WTC11 (cell line): Measurements from ENCODE around the gene MCM5. TPM values are rescaled to one million over a fixed set of nuclear protein-coding genes. Genes with fewer than 3 reads are reported as not detected.

Experiments
- ATAC-seq: fragments of 200-7000 bp; cut with Tn5 transposase; 2 replicates; pipeline ENCODE4 v1.10.0; 2021; ENCODE audit warnings: mild to moderate bottlenecking, moderate library complexity
- CTCF ChIA-PET: fragments of 300-600 bp; sonication (Branson Sonifier 250); formaldehyde crosslinking; loops from one replicate; lab custom pipeline; 2021; ENCODE audit warnings: antibody characterized with exemption; lab: Charles Lee
- POLR2A ChIA-PET: fragments of 350-600 bp; sonication (Branson Sonifier 250); formaldehyde crosslinking; loops from one replicate; lab custom pipeline; 2021; ENCODE audit warnings: antibody characterized with exemption; lab: Charles Lee
- DNase-seq: peaks from one replicate; pipeline ENCODE4 v3.0.0; 2021; ENCODE audit warnings: low spot score
- H3K27ac Mint-ChIP-seq: 2 replicates; pipeline ENCODE4 v1.8.0; 2021; ENCODE audit warnings: mixed read lengths
- H3K27me3 Mint-ChIP-seq: 2 replicates; pipeline ENCODE4 v1.8.0; 2021; ENCODE audit warnings: low read depth, mild to moderate bottlenecking, moderate library complexity, mixed read lengths
- H3K36me3 Mint-ChIP-seq: 2 replicates; pipeline ENCODE4 v1.8.0; 2021; ENCODE audit warnings: mixed read lengths
- H3K4me1 Mint-ChIP-seq: 2 replicates; pipeline ENCODE4 v1.8.0; 2022; ENCODE audit warnings: mixed read lengths
- H3K4me3 Mint-ChIP-seq: 2 replicates; pipeline ENCODE4 v1.8.0; 2021; ENCODE audit warnings: mild to moderate bottlenecking, moderate library complexity, mixed read lengths
- H3K9me3 Mint-ChIP-seq: 2 replicates; pipeline ENCODE4 v1.8.0; 2021; ENCODE audit warnings: mixed read lengths
- CBFB ChIP-seq: sonication (generic); formaldehyde crosslinking; IDR thresholded peaks from 2 replicates; pipeline ENCODE4 v1.8.1; 2022; ENCODE audit warnings: mild to moderate bottlenecking, low read depth, missing genetic modification reagents
- EMX1 ChIP-seq: fragments of 250-450 bp; sonication (Bioruptor Pico); IDR thresholded peaks from 2 replicates; pipeline ENCODE4 v1.8.0; 2021; ENCODE audit warnings: mild to moderate bottlenecking
- FOXJ3 ChIP-seq: sonication (generic); formaldehyde crosslinking; IDR thresholded peaks from 2 replicates; pipeline ENCODE4 v1.9.0; 2021; ENCODE audit warnings: missing genetic modification reagents, mild to moderate bottlenecking, borderline replicate concordance
- GABPB1 ChIP-seq: sonication (generic); formaldehyde crosslinking; IDR thresholded peaks from 2 replicates; pipeline ENCODE4 v1.8.1; 2023; ENCODE audit warnings: mild to moderate bottlenecking, missing genetic modification reagents
- PRRX2 ChIP-seq: fragments of 250-450 bp; sonication (Bioruptor Pico); IDR thresholded peaks from 2 replicates; pipeline ENCODE4 v1.8.0; 2021; ENCODE audit warnings: mild to moderate bottlenecking
- TEAD1 ChIP-seq: sonication (generic); formaldehyde crosslinking; IDR thresholded peaks from 2 replicates; pipeline ENCODE4 v1.8.0; 2022; ENCODE audit warnings: mild to moderate bottlenecking, missing genetic modification reagents
- ZNF232 ChIP-seq: sonication (generic); formaldehyde crosslinking; IDR thresholded peaks from 2 replicates; pipeline ENCODE4 v1.8.0; 2022; ENCODE audit warnings: mild to moderate bottlenecking, missing genetic modification reagents
- ZNF396 ChIP-seq: fragments of 250-450 bp; sonication (Bioruptor Pico); IDR thresholded peaks from 2 replicates; pipeline ENCODE4 v1.8.0; 2021; ENCODE audit warnings: mild to moderate bottlenecking, moderate library complexity, borderline replicate concordance
- total RNA-seq: library from RNA; stranded (reverse); gene quantifications from 3 replicates; pipeline ENCODE4 v1.2.3, GENCODE V29; 2021
- TF ChIP-seq, protein P1 (sequence below): sonication (generic); formaldehyde crosslinking; IDR thresholded peaks from 2 replicates; pipeline ENCODE4 v1.8.0; 2023; ENCODE audit warnings: missing genetic modification reagents, mild to moderate bottlenecking, borderline replicate concordance
- TF ChIP-seq, protein P2 (sequence below): sonication (generic); formaldehyde crosslinking; IDR thresholded peaks from 2 replicates; pipeline ENCODE4 v1.8.0; 2022; ENCODE audit warnings: mild to moderate bottlenecking, missing genetic modification reagents
- TF ChIP-seq, protein P3 (sequence below): fragments of 250-450 bp; sonication (Bioruptor Pico); IDR thresholded peaks from 2 replicates; pipeline ENCODE4 v1.9.0; 2021; ENCODE audit warnings: moderate library complexity, mild to moderate bottlenecking, inconsistent platforms, borderline replicate concordance
- TF ChIP-seq, protein P4 (sequence below): sonication (generic); formaldehyde crosslinking; IDR thresholded peaks from 2 replicates; pipeline ENCODE4 v1.8.1; 2023; ENCODE audit warnings: mild to moderate bottlenecking, missing genetic modification reagents, borderline replicate concordance
- TF ChIP-seq, protein P5 (sequence below): sonication (generic); formaldehyde crosslinking; IDR thresholded peaks from 2 replicates; pipeline ENCODE4 v1.8.1; 2022; ENCODE audit warnings: mild to moderate bottlenecking, moderate library complexity, missing genetic modification reagents
- TF ChIP-seq, protein P6 (sequence below): sonication (generic); formaldehyde crosslinking; IDR thresholded peaks from 2 replicates; pipeline ENCODE4 v1.8.0; 2023; ENCODE audit warnings: mild to moderate bottlenecking, missing genetic modification reagents

Gene MCM5
- total RNA-seq, 1 experiment from 2014 or later = 261 TPM

DNA sequence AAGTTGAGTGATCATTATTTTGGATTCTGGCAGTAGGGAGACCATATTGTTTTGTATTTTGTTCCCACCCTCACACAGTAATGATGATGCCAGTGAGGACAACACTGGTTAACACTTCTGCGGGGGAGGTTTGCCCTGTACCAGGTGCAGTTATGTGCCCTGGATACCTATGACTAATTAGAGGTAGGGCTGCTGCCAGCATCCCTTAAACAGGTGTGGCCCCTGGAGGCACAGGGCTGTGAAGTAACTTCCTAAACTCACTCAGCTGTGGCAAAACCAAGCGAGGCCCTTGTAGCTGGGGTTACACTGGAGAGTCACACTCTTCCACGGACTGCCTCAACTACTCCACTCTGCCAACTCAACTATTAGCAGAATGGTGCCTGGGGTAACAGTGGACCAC is 64.5 kb downstream of the MCM5 start:
- ChIA-PET CTCF (no interaction called here), POLR2A (no interaction called here)
- peaks cover 8% of the 10 kb centered on the region for H3K36me3 Mint-ChIP-seq
- no peak for DNase-seq
- peaks cover 8% of the 10 kb centered on the region for H3K4me1 Mint-ChIP-seq
- ATAC-seq = no peak
- no peak overlapping the region for H3K4me3 Mint-ChIP-seq
- no peak overlapping the region for H3K27ac Mint-ChIP-seq
- H3K9me3 Mint-ChIP-seq = peaks cover 6% of the 10 kb centered on the region
- TF ChIP-seq TEAD1 = no peak
- no peak for TF ChIP-seq FOXJ3 (CRISPR knock-in tag)
- TF ChIP-seq, protein P1, sequence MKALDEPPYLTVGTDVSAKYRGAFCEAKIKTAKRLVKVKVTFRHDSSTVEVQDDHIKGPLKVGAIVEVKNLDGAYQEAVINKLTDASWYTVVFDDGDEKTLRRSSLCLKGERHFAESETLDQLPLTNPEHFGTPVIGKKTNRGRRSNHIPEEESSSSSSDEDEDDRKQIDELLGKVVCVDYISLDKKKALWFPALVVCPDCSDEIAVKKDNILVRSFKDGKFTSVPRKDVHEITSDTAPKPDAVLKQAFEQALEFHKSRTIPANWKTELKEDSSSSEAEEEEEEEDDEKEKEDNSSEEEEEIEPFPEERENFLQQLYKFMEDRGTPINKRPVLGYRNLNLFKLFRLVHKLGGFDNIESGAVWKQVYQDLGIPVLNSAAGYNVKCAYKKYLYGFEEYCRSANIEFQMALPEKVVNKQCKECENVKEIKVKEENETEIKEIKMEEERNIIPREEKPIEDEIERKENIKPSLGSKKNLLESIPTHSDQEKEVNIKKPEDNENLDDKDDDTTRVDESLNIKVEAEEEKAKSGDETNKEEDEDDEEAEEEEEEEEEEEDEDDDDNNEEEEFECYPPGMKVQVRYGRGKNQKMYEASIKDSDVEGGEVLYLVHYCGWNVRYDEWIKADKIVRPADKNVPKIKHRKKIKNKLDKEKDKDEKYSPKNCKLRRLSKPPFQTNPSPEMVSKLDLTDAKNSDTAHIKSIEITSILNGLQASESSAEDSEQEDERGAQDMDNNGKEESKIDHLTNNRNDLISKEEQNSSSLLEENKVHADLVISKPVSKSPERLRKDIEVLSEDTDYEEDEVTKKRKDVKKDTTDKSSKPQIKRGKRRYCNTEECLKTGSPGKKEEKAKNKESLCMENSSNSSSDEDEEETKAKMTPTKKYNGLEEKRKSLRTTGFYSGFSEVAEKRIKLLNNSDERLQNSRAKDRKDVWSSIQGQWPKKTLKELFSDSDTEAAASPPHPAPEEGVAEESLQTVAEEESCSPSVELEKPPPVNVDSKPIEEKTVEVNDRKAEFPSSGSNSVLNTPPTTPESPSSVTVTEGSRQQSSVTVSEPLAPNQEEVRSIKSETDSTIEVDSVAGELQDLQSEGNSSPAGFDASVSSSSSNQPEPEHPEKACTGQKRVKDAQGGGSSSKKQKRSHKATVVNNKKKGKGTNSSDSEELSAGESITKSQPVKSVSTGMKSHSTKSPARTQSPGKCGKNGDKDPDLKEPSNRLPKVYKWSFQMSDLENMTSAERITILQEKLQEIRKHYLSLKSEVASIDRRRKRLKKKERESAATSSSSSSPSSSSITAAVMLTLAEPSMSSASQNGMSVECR (CRISPR knock-in tag) = no peak
- no peak for TF ChIP-seq PRRX2
- no peak for TF ChIP-seq EMX1
- no peak for TF ChIP-seq CBFB (CRISPR knock-in tag)
- no peak for TF ChIP-seq ZNF396
- TF ChIP-seq ZNF232 (CRISPR knock-in tag) = no peak
- TF ChIP-seq, protein P2, sequence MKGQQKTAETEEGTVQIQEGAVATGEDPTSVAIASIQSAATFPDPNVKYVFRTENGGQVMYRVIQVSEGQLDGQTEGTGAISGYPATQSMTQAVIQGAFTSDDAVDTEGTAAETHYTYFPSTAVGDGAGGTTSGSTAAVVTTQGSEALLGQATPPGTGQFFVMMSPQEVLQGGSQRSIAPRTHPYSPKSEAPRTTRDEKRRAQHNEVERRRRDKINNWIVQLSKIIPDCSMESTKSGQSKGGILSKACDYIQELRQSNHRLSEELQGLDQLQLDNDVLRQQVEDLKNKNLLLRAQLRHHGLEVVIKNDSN (CRISPR knock-in tag) = no peak
- TF ChIP-seq, protein P3, sequence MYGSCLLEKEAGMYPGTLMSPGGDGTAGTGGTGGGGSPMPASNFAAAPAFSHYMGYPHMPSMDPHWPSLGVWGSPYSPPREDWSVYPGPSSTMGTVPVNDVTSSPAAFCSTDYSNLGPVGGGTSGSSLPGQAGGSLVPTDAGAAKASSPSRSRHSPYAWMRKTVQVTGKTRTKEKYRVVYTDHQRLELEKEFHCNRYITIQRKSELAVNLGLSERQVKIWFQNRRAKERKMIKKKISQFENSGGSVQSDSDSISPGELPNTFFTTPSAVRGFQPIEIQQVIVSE (CRISPR knock-in tag) = no peak
- TF ChIP-seq, protein P4, sequence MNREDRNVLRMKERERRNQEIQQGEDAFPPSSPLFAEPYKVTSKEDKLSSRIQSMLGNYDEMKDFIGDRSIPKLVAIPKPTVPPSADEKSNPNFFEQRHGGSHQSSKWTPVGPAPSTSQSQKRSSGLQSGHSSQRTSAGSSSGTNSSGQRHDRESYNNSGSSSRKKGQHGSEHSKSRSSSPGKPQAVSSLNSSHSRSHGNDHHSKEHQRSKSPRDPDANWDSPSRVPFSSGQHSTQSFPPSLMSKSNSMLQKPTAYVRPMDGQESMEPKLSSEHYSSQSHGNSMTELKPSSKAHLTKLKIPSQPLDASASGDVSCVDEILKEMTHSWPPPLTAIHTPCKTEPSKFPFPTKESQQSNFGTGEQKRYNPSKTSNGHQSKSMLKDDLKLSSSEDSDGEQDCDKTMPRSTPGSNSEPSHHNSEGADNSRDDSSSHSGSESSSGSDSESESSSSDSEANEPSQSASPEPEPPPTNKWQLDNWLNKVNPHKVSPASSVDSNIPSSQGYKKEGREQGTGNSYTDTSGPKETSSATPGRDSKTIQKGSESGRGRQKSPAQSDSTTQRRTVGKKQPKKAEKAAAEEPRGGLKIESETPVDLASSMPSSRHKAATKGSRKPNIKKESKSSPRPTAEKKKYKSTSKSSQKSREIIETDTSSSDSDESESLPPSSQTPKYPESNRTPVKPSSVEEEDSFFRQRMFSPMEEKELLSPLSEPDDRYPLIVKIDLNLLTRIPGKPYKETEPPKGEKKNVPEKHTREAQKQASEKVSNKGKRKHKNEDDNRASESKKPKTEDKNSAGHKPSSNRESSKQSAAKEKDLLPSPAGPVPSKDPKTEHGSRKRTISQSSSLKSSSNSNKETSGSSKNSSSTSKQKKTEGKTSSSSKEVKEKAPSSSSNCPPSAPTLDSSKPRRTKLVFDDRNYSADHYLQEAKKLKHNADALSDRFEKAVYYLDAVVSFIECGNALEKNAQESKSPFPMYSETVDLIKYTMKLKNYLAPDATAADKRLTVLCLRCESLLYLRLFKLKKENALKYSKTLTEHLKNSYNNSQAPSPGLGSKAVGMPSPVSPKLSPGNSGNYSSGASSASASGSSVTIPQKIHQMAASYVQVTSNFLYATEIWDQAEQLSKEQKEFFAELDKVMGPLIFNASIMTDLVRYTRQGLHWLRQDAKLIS = no peak
- TF ChIP-seq, protein P5, sequence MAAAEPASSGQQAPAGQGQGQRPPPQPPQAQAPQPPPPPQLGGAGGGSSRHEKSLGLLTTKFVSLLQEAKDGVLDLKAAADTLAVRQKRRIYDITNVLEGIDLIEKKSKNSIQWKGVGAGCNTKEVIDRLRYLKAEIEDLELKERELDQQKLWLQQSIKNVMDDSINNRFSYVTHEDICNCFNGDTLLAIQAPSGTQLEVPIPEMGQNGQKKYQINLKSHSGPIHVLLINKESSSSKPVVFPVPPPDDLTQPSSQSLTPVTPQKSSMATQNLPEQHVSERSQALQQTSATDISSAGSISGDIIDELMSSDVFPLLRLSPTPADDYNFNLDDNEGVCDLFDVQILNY = no peak
- TF ChIP-seq, protein P6, sequence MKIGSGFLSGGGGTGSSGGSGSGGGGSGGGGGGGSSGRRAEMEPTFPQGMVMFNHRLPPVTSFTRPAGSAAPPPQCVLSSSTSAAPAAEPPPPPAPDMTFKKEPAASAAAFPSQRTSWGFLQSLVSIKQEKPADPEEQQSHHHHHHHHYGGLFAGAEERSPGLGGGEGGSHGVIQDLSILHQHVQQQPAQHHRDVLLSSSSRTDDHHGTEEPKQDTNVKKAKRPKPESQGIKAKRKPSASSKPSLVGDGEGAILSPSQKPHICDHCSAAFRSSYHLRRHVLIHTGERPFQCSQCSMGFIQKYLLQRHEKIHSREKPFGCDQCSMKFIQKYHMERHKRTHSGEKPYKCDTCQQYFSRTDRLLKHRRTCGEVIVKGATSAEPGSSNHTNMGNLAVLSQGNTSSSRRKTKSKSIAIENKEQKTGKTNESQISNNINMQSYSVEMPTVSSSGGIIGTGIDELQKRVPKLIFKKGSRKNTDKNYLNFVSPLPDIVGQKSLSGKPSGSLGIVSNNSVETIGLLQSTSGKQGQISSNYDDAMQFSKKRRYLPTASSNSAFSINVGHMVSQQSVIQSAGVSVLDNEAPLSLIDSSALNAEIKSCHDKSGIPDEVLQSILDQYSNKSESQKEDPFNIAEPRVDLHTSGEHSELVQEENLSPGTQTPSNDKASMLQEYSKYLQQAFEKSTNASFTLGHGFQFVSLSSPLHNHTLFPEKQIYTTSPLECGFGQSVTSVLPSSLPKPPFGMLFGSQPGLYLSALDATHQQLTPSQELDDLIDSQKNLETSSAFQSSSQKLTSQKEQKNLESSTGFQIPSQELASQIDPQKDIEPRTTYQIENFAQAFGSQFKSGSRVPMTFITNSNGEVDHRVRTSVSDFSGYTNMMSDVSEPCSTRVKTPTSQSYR (CRISPR knock-in tag) = no peak
- no peak for TF ChIP-seq GABPB1 (CRISPR knock-in tag)
- TF ChIP-seq, all 79 proteins: peak for 0
- H3K27me3 Mint-ChIP-seq = no peaks in the 10 kb centered on the region; the same call in 1 of the 2 replicates
